ENCODE results near the gene UBN2.

GRCh38 chr7:139340808-139341057 is 109.7 kb downstream of the UBN2 start:
- TF ChIP-seq POLR2AphosphoS5 (IDR thresholded peaks at IDR 0.05) (no peak), CTCF (IDR thresholded peaks at IDR 0.05) (no peak), EP300 (IDR thresholded peaks at IDR 0.05) (no peak), POLR2A (IDR thresholded peaks at IDR 0.05) (no peak)

Measured in stomach (tissue), 4 donors.